IMR-90 (cell line): ENCODE data around the gene CACNA2D3. TPM values are rescaled to one million over a fixed set of nuclear protein-coding genes. Genes with fewer than 3 reads are reported as not detected.

Experiments
- ATAC-seq: fragments of 200-7000 bp; cut with Tn5 transposase; 2 replicates; pipeline ENCODE4 v1.9.1; 2020; ENCODE audit warnings: low read depth, mild to moderate bottlenecking, moderate library complexity
- BruUV-seq: library from RNA; stranded (reverse); fragments of 400-500 nt; replicated peaks from 2 replicates; lab custom pipeline; 2021; lab: Mats Ljungman, UMichigan
- CTCF ChIA-PET: fragments of 300-600 bp; formaldehyde crosslinking; extraction: SDS; loops from one replicate; lab custom pipeline; 2021; ENCODE audit warnings: antibody characterized with exemption; lab: Yijun Ruan, JAX
- POLR2A ChIA-PET: fragments of 300-600 bp; sonication (Branson Sonifier 250); formaldehyde crosslinking; loops from one replicate; lab custom pipeline; 2022; ENCODE audit warnings: antibody characterized with exemption; ENCODE audit not compliant: unreplicated experiment; lab: Charles Lee
- DNase-seq: peaks from one replicate; pipeline ENCODE4 v3.0.0; 2013
- H2AFZ ChIP-seq: replicated peaks from 2 replicates; pipeline ENCODE3; 2013; ENCODE audit warnings: low read length, mild to moderate bottlenecking; ENCODE audit not compliant: poor library complexity
- H2AK5ac ChIP-seq: 2 replicates; pipeline ENCODE4 v1.6.1; 2013; ENCODE audit warnings: low read depth, low read length, inconsistent platforms
- H2AK9ac ChIP-seq: replicated peaks from 2 replicates; pipeline ENCODE3; 2013; ENCODE audit warnings: mild to moderate bottlenecking, low read depth, low read length, moderate library complexity; ENCODE audit not compliant: poor library complexity
- H2BK120ac ChIP-seq: 2 replicates; pipeline ENCODE4 v1.6.1; 2013; ENCODE audit warnings: low read depth, low read length, inconsistent platforms
- H2BK15ac ChIP-seq: 3 replicates; pipeline ENCODE4 v1.6.1; 2013; ENCODE audit warnings: low read depth, low read length, inconsistent platforms
- H2BK20ac ChIP-seq: 2 replicates; pipeline ENCODE4 v1.6.1; 2013; ENCODE audit warnings: low read depth, mild to moderate bottlenecking, inconsistent platforms, low read length, moderate library complexity
- H2BK5ac ChIP-seq: 2 replicates; pipeline ENCODE4 v1.6.1; 2013; ENCODE audit warnings: mild to moderate bottlenecking, low read depth, low read length, inconsistent platforms; ENCODE audit not compliant: poor library complexity, severe bottlenecking
- H3K14ac ChIP-seq: replicated peaks from 2 replicates; pipeline ENCODE4 v1.6.1; 2013; ENCODE audit warnings: low read depth, low read length, inconsistent platforms
- H3K18ac ChIP-seq: 2 replicates; pipeline ENCODE4 v1.6.1; 2013; ENCODE audit warnings: low read depth, low read length, control low read depth
- H3K23ac ChIP-seq: 2 replicates; pipeline ENCODE4 v1.6.1; 2013; ENCODE audit warnings: low read depth, low read length, inconsistent platforms
- H3K27ac ChIP-seq: 2 replicates; pipeline ENCODE4 v1.5.1; 2013; ENCODE audit warnings: mild to moderate bottlenecking, control low read depth, low read length; ENCODE audit not compliant: insufficient read depth
- H3K27me3 ChIP-seq: 2 replicates; pipeline ENCODE4 v1.6.1; 2013; ENCODE audit warnings: low read length; ENCODE audit not compliant: control insufficient read depth, insufficient read depth
- H3K36me3 ChIP-seq: 2 replicates; pipeline ENCODE4 v1.6.1; 2013; ENCODE audit warnings: low read length, mixed read lengths; ENCODE audit not compliant: control insufficient read depth, insufficient read depth
- H3K4ac ChIP-seq: 2 replicates; pipeline ENCODE4 v1.6.1; 2013; ENCODE audit warnings: low read depth, low read length, inconsistent platforms
- H3K4me1 ChIP-seq: 2 replicates; pipeline ENCODE4 v1.6.1; 2013; ENCODE audit warnings: low read length, mixed read lengths; ENCODE audit not compliant: control insufficient read depth, insufficient read depth
- H3K4me2 ChIP-seq: 2 replicates; pipeline ENCODE4 v1.6.1; 2013; ENCODE audit warnings: low read depth, mild to moderate bottlenecking, control low read depth, low read length, moderate library complexity
- H3K4me3 ChIP-seq: 2 replicates; pipeline ENCODE4 v1.5.1; 2013; ENCODE audit warnings: low read depth, mild to moderate bottlenecking, control low read depth, low read length, moderate library complexity; ENCODE audit not compliant: insufficient read depth
- H3K56ac ChIP-seq: 2 replicates; pipeline ENCODE4 v1.6.1; 2013; ENCODE audit warnings: low read length, inconsistent platforms; ENCODE audit not compliant: insufficient read depth; ENCODE audit errors: extremely low read depth
- H3K79me1 ChIP-seq, 2 experiments: 2 replicates each; pipeline ENCODE4 v1.6.1; 2013; ENCODE audit warnings: low read length in 2 of 2, inconsistent platforms in 1 of 2, low read depth in 1 of 2
- H3K9ac ChIP-seq: 2 replicates; pipeline ENCODE4 v1.6.1; 2013; ENCODE audit warnings: low read depth, low read length, control low read depth
- H3K9me1 ChIP-seq: 2 replicates; pipeline ENCODE4 v1.6.1; 2013; ENCODE audit warnings: low read length, inconsistent platforms; ENCODE audit not compliant: insufficient read depth
- H3K9me3 ChIP-seq: 2 replicates; pipeline ENCODE4 v1.6.1; 2013; ENCODE audit warnings: low read length; ENCODE audit not compliant: control insufficient read depth, insufficient read depth
- H4K20me1 ChIP-seq: 2 replicates; pipeline ENCODE4 v1.6.1; 2013; ENCODE audit warnings: low read length, inconsistent platforms; ENCODE audit not compliant: insufficient read depth
- H4K5ac ChIP-seq: 2 replicates; pipeline ENCODE4 v1.6.1; 2013; ENCODE audit warnings: mild to moderate bottlenecking, low read depth, low read length, control low read depth
- H4K8ac ChIP-seq, 2 experiments: 2 replicates each; pipeline ENCODE4 v1.6.1; 2013; ENCODE audit warnings: low read depth in 2 of 2, low read length in 2 of 2, control low read depth in 1 of 2, inconsistent platforms in 1 of 2
- H4K91ac ChIP-seq: 2 replicates; pipeline ENCODE4 v1.6.1; 2013; ENCODE audit warnings: low read depth, low read length, inconsistent platforms; ENCODE audit not compliant: insufficient read depth
- CHD1 ChIP-seq: IDR thresholded peaks from 2 replicates; pipeline ENCODE4 v1.6.1; 2012; ENCODE audit warnings: low read depth, low read length, improper control_type of control experiment
- WGBS, 2 experiments: methylation state at CpG; one replicate each; pipeline versions ENCODE4 v1.1.5 to v1.1.7; 2013; ENCODE audit warnings: missing lambda C conversion rate in 2 of 2; ENCODE audit not compliant: insufficient read length in 1 of 2; ENCODE audit errors: extremely low coverage in 2 of 2; 5-methylcytosine and 5-hydroxymethylcytosine counted together
- dilution Hi-C: fragments of 300-500 bp; cut with HindIII; formaldehyde crosslinking; loops from one replicate; pipeline ENCODE4 v1.14.3; 2018; ENCODE audit warnings: low sequenced_read_pairs; ENCODE audit not compliant: unreplicated experiment
- in situ Hi-C: fragments of 300-500 bp; cut with MboI; formaldehyde crosslinking; loops from 3 replicates; pipeline ENCODE4 v1.14.3; 2019; ENCODE audit warnings: low sequenced_read_pairs, inconsistent platforms, mixed read lengths
- intact Hi-C: fragments of 100-400 bp; cut with micrococcal nuclease; formaldehyde crosslinking; loops from 2 replicates; pipeline ENCODE4 v1.10.0; 2022
- polyA plus RNA-seq, 3 experiments: library from polyadenylated mRNA; depleted of rRNA; stranded (reverse); fragments of >200 nt; gene quantifications; 2 replicates each; pipeline ENCODE4 v1.2.3, GENCODE V29; 2012; ENCODE audit warnings: low replicate concordance in 1 of 3
- total RNA-seq: library from RNA; depleted of rRNA; stranded (reverse); fragments of >200 nt; gene quantifications from 2 replicates; pipeline ENCODE4 v1.2.3, GENCODE V29; 2012
- TF ChIP-seq, protein P1 (sequence below): conservative IDR thresholded peaks from 2 replicates; pipeline ENCODE4 v1.5.1; 2012; ENCODE audit warnings: mild to moderate bottlenecking, low read depth, low read length, improper control_type of control experiment

Gene CACNA2D3
- total and polyA plus RNA-seq, 2 of the 4 experiments (the other 2 are of a cell fraction), result 0.36 to 0.41 TPM

DNA sequence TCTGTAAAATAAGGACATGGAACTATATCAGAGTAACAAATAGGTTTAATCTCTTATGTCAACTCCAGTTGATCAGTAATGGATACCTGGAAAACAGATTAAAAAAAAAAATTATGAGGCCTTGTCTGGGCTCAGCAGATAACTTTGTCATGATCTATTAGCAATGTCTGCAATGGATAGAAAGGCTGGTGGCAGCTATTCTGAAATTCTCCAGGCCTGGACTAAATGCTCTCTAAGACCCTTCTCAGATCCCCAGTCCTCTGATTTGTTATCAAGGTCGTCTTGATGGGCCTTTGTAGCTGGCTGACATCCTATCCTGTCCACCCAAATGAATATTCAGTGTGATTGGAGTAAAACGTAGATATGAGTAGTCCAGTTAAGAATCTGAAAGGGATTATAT, 791.8 kb downstream of the CACNA2D3 start:
- no peak overlapping the region for H3K4me3 ChIP-seq
- BruUV-seq, result no TSS peak
- no peak overlapping the region for H3K14ac ChIP-seq
- H3K4me2 ChIP-seq, result no peak overlapping the region
- no peak overlapping the region for H4K5ac ChIP-seq
- H2BK5ac ChIP-seq, result no peak overlapping the region
- H4K8ac ChIP-seq, result no peak overlapping the region
- no peak overlapping the region for H4K91ac ChIP-seq
- peaks cover 5% of the 10 kb centered on the region for H3K9me3 ChIP-seq
- no peak overlapping the region for H3K9ac ChIP-seq
- no peak for ATAC-seq
- H3K56ac ChIP-seq, result no peak overlapping the region
- dilution Hi-C loops (no loop called here), in situ Hi-C loops (no loop called here), intact Hi-C loops (no loop called here)
- no peak overlapping the region for H2BK20ac ChIP-seq
- H3K4ac ChIP-seq, result no peak overlapping the region
- CTCF ChIA-PET, result interaction anchor here (0.7 kb wide), 1 partner anchor 332 kb away, joined by 3 read pairs; no protein-coding TSS in a partner anchor
- H2BK120ac ChIP-seq, result no peak overlapping the region
- H2AK9ac ChIP-seq, result no peak overlapping the region
- WGBS, 2 experiments, result no CpG with 5 or more reads among the region's 2 CpGs
- H2AFZ ChIP-seq, result no peak overlapping the region
- H2AK5ac ChIP-seq, result no peak overlapping the region
- TF ChIP-seq, protein P1, sequence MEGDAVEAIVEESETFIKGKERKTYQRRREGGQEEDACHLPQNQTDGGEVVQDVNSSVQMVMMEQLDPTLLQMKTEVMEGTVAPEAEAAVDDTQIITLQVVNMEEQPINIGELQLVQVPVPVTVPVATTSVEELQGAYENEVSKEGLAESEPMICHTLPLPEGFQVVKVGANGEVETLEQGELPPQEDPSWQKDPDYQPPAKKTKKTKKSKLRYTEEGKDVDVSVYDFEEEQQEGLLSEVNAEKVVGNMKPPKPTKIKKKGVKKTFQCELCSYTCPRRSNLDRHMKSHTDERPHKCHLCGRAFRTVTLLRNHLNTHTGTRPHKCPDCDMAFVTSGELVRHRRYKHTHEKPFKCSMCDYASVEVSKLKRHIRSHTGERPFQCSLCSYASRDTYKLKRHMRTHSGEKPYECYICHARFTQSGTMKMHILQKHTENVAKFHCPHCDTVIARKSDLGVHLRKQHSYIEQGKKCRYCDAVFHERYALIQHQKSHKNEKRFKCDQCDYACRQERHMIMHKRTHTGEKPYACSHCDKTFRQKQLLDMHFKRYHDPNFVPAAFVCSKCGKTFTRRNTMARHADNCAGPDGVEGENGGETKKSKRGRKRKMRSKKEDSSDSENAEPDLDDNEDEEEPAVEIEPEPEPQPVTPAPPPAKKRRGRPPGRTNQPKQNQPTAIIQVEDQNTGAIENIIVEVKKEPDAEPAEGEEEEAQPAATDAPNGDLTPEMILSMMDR, result no peak
- TF ChIP-seq CHD1, result no peak
- no peak overlapping the region for H3K27ac ChIP-seq
- no peak overlapping the region for H3K18ac ChIP-seq
- H3K79me1 ChIP-seq, result no peaks in the 10 kb centered on the region
- no peaks in the 10 kb centered on the region for H3K9me1 ChIP-seq
- peaks cover 5% of the 10 kb centered on the region; the same call in 1 of the 2 replicates for H3K4me1 ChIP-seq
- H4K20me1 ChIP-seq, result no peaks in the 10 kb centered on the region
- POLR2A ChIA-PET, result no interaction called here
- DNase-seq, result no peak
- no peaks in the 10 kb centered on the region for H3K27me3 ChIP-seq
- no peaks in the 10 kb centered on the region for H3K36me3 ChIP-seq
- H3K23ac ChIP-seq, result no peak overlapping the region
- no peak overlapping the region for H2BK15ac ChIP-seq
